ENCODE results near the gene CYTH1.
"Not testable (repeated sequence)": the region's sequence is repeated elsewhere in the genome, so short reads cannot be mapped to it uniquely, and the experiment has no call there.

The CYTH1 gene

GRCh38 chr17:78759203-78759968, 22.7 kb downstream of the CYTH1 start:
- DNase-seq = peak; percentile 88

- peak; percentile 49 for DNase-seq
Observed at GRCh38 chr17:78753316-78754250, 28.5 kb downstream of the CYTH1 start.

- DNase-seq = no peak
Observed at GRCh38 chr17:78751447-78752161, 30.5 kb downstream of the CYTH1 start.

GRCh38 chr17:78751000-78751399, 31.1 kb downstream of the CYTH1 start:
- not testable (repeated sequence) for DNase-seq

GRCh38 chr17:78748730-78749317, 33.2 kb downstream of the CYTH1 start:
- peak; percentile 89 for DNase-seq

- DNase-seq = peak; percentile 60
Observed at GRCh38 chr17:78748048-78748729, 33.9 kb downstream of the CYTH1 start.

GRCh38 chr17:78747488-78747887, 34.6 kb downstream of the CYTH1 start:
- no peak for DNase-seq

- DNase-seq = no peak
Observed at GRCh38 chr17:78746949-78747269, 35.2 kb downstream of the CYTH1 start.

GRCh38 chr17:78746263-78746948, 35.7 kb downstream of the CYTH1 start:
- no peak for DNase-seq

- DNase-seq = peak; percentile 68
Observed at GRCh38 chr17:78745407-78746088, 36.5 kb downstream of the CYTH1 start.

GRCh38 chr17:78742901-78743300, 39.2 kb downstream of the CYTH1 start:
- no peak for DNase-seq

- no peak for DNase-seq
Observed at GRCh38 chr17:78741644-78742284, 40.3 kb downstream of the CYTH1 start.

GRCh38 chr17:78739331-78739931, 42.6 kb downstream of the CYTH1 start:
- DNase-seq = no peak

GRCh38 chr17:78738698-78739097, 43.4 kb downstream of the CYTH1 start:
- no peak for DNase-seq

- DNase-seq = no peak
Observed at GRCh38 chr17:78738278-78738677, 43.8 kb downstream of the CYTH1 start.

- no peak for DNase-seq
Observed at GRCh38 chr17:78737332-78737731, 44.7 kb downstream of the CYTH1 start.

- DNase-seq = peak; percentile 79
Observed at GRCh38 chr17:78736526-78737079, 45.5 kb downstream of the CYTH1 start.

GRCh38 chr17:78735832-78736525, 46.1 kb downstream of the CYTH1 start:
- peak; percentile 65 for DNase-seq
